ENCODE data around the gene ANKRD13C.
"Not testable (repeated sequence)": the region's sequence is repeated elsewhere in the genome, so short reads cannot be mapped to it uniquely, and the experiment has no call there.

ANKRD13C gene

DNA sequence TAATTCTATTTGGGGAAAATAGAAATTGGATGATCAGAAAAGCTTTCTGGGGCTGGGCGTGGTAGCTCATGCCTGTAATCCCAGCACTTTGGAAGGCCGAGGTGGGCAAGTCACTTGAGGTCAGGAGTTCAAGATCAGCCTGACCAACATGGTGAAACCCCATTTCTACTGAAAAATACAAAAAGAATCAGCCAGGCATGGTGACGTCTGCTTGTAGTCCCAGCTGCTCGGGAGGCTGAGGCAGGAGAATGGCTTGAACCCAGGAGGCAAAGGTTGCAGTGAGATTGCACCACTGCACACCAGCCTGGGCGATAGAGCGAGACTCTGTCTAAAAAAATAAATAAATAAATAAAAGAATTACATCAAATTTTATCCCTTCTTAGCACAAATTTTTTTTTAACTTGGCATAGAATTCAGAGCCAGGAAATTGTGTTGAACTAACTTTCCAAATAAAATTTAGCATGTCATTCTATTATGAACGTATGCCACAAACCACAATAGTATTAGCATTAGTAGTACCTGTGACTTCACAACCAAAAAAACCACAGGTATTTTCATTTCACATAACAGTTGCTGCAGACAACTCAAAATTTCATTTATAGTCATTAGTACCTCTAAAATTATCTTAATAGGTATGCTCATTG lies 4.5 kb upstream of the ANKRD13C start:
- no peak for DNase-seq

DNA sequence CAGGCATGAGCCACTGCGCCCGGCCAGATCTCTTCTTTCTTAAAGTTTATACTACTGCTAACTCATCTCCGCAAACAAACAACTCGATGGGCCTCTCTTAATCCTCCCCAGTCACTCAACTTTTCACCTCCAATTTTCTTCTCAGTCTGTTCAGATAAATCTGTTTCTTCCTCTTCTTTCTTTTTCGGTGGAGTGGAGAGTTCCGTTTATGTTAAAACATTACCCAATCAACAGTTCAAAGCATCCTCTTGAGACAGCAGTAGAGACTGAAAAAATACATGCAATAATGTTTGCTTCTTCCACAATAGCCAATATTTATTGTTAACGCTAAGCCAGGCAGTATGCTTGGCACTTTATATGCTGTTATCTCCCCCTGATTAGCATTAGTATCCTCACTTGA lies 1.4 kb upstream of the ANKRD13C start:
- no peak for DNase-seq

DNA sequence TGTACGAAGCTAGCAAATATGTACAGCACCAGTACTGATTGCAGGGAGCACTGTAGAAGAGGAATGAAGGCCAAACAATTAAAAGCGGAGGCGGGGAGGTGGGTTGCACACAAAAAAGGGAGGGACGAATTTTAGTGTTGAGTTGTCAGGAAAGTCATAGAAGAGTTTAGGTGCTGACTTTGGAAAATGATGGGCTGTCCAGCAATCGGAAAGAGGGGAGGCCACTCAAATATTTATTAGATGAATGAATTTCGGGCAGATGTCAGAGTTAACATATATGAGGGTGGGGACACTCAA lies 537 bp upstream of the ANKRD13C start:
- DNase-seq: no peak

DNA sequence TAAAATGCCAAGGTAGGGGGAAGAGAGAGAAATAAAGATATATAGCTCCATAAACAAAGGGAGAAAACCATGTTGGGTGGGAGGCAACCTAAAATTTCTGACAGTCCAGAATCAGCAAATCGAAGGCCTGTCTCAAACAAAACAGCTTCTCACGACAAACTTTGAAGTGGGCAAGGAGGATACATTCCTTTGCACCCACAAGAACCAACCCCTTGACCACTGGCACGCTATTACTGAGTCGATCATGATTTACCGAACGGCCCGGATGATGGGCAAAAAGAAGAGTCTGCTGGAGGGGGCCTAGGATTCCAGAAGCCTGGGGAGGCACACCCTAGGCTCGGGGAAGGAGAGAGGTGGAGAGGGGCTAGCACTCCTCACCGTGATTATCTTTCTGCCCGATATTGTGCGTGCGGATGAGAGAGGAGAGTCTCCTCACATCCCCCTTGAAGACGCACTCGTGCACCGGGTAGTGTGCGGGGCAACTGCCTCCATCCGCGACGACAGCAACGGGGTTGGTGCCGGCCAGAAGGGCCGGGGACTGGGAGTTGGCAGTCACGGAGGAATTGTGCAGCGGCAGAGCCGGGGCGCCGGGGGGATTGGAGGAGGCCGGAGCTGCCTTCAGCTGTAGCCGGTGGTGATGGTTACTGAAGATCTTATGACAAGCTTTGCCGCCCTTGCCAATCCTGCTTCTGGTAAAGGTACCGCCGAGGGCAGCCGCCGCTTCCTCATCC lies 756 bp downstream of the ANKRD13C start:
- DNase-seq: peak in 28 of 58 donors; percentile 15 to 75 (median 52)

DNA sequence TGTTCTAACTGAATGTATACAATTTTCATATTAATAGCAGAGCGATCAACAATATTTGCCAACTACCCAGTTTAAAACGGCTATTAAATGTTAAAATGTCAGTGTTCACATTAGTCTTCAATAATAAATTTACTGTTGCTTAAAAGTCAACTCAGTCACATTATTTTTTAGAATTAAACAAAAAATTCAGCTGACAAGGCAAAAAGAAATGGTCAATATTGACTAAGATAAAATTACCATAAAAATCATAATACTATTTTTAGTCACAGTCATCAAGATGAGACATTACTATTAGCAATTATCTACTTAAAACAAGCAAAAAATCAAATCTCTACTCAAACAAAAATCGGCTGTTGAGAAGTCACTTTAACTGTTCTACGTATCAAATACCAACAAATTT lies 1.5 kb downstream of the ANKRD13C start:
- DNase-seq: no peak

DNA sequence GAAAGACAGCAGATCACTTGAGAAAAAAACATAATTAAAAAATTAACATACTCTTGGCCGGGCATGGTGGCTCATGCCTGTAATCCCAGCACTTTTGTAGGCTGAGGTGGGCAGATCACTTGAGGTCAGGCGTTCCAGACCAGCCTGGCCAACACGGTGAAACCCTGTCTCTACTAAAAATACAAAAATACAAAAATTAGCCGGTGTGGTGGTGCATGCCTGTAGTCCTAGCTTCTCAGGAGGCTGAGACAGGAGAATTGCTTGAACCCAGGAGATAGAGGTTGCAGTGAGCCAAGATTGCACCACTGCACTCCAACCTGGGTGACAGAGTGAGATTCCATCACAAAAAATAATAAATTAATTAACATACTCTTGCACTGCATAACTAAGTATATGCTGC lies 4.7 kb downstream of the ANKRD13C start:
- not testable (repeated sequence) for DNase-seq

DNA sequence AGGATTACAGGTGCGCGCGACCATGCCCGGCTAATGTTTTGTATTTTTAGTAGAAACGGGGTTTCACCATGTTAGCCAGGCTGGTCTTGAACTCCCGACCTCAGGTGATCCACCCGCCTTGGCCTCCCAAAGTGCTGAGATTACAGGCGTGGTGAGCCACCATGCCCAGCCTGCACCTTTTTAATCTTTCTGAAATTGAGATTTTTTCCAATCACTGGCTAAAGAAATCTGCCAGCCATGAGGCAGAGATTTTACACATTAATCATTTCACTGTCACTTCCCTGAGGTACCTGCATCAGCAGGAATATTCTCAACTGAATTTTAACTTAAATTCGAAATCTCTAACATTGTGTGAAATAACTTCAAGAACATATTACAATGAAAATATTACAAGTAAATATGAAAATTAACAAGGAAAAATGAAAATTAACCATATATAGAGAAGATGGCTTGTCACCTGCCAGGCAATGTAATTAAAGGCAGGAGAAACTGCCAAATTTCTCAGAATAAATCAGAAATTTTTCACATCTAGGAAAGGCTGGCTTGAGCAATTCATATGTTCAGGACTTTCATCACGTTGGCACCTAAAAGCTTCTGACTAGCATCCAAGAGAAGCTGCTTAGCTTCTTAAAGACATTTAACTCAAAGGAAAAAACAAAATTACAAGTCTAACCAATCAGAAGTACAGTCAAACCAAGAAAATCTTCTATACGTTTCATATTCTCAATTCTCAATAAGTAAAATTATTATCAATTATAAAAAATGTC lies 5.9 kb downstream of the ANKRD13C start:
- DNase-seq: no peak

DNA sequence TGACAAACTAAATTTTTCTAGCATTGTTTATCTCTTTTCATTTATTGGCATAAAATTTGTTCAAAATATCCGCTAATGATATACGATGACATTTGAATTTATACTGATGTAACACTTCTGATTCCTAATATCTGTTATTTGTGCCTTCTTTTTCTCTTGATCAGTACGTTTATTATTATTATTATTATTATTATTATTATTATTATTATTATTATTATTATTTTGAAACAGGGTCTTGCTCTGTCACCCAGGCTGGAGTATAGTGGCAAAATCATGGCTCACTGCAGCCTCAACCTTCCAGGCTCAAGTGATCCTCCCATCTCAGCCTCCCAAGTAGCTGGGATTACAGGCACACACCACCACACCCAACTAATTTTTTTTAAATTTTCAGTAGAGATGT lies 14.9 kb downstream of the ANKRD13C start:
- not testable (repeated sequence) for DNase-seq

DNA sequence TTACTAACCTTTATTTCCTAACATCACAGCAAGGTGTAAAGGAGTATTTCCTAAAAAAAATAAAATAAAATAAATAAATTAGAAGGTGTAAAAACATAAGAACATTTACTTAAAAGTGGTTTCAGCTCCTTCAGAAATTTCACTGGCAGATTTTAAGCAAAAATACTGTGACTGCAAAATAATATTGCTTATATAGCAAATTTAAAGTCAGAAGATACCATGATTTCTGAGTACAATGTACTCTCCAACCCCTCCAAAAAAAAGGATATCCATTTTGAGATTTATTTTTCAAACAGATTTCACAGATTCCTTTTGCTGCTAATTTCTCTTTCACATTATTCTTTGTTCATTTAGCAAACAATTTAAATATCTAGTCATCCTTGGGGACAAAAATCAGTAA lies 18.5 kb downstream of the ANKRD13C start:
- DNase-seq: no peak

DNA sequence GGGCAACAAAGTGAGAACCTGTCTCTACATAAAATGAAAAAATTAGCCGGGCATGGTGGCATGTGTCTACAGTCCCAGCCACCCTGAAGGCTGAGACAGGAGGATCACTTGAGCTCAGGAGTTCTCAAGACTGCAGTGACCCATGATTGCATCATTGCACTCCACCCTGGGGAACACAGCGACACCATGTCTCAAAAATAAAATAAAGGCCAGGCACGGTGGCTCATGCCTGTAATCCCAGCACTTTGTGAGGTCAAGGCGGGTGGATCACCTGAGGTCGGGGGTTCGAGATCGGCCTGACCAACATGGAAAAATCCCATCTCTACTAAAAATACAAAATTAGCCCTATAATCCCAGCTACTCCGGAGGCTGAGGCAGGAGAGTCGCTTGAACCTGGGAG lies 20.1 kb downstream of the ANKRD13C start:
- DNase-seq: no peak

DNA sequence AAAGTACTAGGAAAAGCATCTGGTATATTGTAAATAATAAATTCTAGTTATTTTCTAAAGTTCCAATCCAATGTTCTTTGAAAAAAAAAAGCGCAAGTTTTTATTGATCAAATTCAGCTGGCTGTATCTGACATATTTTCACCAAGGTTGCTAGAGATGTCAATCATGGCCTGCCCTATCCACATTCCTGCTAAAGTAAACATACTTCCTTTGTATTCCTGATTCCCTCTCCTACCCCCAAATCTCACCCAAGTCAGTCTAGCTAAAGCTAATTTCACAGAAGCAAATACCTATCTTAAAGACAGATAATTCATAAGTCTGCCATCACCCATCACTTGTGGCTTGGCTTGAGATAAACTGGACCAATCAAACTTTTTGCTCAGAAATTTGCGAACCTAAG lies 21.3 kb downstream of the ANKRD13C start:
- DNase-seq: no peak

DNA sequence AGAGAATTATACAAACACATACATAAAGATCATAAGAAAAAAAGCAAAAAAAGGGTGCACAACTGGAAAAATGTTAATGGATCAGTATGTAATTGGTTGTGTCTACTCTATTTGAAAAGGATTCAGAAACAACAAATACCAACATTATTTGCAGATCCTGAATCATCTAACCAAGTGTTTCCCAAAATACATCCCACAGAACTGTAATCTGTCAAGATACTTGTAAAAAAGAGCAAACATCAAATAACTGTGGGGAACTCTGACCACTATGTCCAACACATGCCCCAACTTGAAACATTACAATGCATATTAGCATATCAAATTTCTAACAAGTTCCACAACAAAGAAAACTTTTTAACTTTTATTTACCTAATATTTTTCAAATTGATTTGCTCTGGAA lies 22.6 kb downstream of the ANKRD13C start:
- DNase-seq: no peak

DNA sequence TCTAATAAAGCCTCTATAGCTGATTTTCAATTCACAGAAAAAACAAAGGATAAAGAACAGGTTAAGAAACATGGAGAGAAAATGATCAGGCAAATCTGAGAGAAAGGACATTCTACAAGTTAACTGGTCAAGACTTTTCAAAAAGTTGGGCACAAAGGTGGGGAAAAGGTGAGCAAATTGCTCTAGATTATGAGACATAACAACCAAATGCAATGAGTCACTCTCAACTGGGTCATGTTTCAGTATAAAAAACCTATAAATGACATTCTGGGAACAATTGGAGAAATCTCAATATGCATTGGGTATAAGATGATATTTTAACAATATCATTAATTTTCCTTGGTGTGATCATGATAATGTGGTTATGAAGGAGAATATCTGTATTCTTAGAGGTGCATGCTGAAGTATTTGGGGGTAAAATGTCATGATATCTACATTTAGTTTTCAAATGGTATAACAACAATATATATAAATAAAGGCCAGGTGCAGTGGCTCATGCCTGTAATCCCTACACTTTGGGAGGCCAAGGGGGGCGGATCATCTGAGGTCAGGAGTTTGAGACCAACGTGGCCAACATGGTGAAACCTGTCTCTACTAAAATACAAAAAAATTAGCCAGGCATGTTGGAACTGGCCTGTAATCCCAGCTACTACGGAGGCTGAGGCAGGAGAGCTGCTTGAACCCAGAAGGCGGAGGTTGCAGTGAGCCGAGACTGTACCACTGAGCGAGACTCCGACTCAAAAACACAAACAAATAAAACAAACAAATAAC lies 27.0 kb downstream of the ANKRD13C start:
- no peak for DNase-seq

DNA sequence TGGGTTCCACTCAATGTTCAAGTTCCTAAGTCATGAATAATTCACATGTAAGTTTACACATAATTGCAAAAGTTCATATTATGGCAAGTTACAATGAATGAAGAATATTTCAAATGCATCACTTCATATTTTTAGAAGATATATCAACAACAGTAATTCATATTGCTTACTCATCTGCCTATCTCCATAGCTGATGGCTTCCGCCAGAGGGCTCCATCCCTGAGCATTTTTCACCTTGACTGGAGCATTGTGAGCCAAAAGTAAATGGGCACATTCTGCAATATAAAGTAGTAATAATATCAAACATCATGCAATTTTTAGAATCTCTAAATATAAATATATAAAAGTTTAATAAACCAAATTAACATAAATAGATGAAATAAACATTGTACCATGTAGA lies 29.8 kb downstream of the ANKRD13C start:
- no peak for DNase-seq

DNA sequence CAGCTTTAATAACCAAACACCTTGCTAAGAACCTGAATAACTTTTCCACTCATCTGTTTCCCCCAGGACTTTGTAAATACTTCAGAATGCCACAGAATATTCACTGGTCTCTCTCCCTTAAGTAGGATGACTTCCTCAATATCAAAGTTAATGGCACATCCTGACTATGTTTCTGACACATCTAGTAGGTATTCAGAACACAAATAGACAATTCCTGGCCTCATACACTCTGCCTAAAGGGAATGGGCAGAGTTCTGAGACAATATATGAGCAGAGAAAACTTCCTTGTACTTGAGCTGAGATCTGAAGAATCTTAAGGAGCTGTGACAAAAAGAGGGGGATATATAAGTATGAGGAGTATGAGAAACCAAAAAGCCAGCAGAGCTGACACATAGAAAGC lies 34.8 kb downstream of the ANKRD13C start:
- no peak for DNase-seq

DNA sequence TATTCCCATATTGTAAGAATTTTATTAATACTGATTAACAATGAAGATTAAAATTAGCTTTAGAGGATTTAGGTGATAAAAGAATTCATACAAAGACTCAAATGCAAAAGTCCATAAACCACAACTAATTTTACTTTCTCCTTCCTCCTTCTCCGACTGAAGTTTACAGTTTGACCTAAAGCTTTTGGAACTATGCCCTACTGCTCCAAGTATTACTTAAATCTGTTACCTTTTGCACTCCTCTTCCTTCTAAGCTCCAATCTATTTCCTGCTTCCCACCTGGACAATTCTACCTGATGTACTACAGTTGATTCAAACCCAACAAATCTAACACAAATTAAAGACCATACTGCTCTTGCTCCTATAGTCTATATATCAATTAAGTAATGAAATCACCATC lies 36.3 kb downstream of the ANKRD13C start:
- no peak for DNase-seq

DNA sequence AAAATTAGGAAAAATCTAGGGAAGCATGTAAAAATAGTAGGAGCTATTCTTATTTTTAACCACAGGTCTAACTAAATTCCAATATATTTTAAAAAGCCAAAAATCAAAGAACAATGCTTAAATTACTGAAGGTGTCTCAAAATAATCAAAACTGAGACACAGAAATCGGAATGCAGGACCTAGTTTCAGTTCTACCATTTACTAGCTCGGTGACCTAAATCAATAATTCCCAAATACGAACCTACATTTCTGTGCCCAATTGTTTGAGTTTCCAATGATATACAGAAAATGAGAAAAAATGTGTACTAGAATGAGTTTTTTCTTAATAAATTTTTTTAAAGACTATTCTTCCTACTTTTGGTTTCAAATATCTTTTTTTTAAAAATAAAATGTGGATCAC lies 37.4 kb downstream of the ANKRD13C start:
- no peak for DNase-seq

DNA sequence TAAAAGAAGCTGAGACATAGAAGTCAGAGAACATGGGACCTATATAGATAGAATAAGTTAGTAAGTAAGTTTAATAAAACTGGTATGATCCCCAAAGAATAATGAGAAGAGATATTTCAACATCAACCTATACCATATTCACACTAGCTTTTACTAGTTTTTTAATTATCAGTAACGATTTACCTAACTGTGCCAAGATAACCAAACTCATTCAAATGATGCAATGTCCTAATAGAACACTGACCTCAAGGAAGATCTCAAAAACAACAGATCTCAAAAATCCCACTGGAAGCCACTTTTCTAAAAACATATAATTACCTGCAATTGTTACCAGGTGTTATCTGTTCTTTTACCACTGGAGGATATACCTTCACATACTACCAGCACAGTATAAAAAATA lies 38.7 kb downstream of the ANKRD13C start:
- no peak for DNase-seq

DNA sequence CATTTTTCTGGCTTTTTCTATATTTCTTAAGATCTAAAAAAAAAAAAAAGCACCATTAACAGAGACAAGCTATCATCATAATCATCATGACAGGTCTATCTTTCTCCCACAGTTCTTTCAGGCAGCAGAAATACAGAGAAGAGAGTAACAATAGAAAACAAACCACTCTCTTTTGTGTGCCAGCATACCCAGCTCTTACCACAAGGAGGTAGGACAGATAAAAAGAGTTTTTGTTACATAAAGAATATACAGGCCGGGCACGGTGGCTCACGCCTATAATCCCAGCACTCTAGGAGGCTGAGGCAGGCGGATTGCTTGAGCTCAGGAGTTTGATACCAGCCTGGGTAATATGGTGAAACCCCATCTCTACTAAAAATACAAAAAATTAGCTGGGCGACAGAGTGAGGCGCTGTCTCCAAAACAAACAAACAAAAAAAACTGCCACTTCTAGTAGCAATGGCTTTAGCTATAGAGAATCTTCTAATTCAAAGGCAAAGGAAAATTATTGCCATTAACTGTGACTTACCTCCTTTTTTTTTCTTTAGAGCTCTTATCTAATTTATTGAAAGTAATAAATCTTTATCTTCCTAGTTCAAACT lies 39.7 kb downstream of the ANKRD13C start:
- no peak for DNase-seq

DNA sequence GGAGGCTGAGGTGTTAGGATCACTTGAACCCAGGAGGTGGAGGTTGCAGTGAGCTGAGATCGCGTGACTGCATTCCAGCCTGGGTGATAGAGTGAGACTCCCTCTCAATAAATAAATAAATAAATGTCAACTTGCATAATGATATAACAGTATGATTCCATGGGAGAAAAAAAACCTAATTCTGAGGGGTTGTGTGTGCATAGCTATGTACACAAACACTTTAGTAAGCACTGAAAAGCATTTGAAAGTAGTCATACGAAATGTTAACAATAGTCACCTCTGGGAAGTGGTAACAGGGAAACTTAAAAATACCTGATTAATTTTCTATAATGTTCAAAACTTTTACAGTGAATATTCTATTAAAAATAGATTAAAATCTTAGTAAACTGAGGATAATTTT lies 43.2 kb downstream of the ANKRD13C start:
- DNase-seq: no peak

DNA sequence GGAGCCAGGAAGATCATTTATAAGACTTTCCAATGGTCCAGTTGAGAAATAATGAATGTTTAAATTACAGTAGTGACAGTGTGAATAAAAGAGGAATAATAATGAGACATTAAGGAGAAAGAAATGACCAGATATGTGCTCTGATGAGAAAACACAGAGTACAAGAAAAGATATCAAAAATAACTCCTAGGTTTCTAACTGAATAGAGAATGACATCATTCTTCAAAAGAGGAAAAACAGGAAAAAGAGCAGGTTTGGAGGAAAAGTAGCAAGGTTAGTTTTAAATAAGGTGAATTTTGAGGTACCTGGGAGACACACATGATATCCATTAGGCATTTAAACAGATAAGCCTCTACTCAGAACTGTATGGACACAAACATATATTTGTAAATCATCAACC lies 55.0 kb downstream of the ANKRD13C start:
- no peak for DNase-seq

DNA sequence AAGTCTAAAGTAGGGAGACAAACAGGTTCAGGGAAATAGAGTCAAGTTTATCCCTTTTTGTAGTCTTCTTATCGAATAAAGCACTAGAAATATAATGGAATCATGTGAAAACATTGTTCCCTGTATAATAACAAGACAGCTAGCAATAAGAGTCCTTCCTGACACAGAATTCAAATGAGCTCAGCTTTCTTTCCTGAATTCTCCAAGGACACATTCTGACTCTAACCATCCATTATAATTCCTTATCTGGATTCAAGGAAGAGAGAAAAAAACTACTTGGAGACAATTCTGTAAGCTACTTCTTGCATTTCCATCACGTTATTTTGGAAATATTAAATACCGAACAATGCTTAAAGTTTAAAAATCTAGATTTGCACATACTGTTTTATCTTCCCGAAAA lies 58.8 kb downstream of the ANKRD13C start:
- no peak for DNase-seq

Data from anterior cingulate cortex (tissue), 58 donors.